Measurements from ENCODE around the gene MYL7. TPM values are rescaled to one million over a fixed set of nuclear protein-coding genes. Genes with fewer than 3 reads are reported as not detected.

Gene MYL7
- total and polyA plus RNA-seq, 2 donors (not counting 1 experiment from before 2014, with no cell fraction given) = not detected

DNA sequence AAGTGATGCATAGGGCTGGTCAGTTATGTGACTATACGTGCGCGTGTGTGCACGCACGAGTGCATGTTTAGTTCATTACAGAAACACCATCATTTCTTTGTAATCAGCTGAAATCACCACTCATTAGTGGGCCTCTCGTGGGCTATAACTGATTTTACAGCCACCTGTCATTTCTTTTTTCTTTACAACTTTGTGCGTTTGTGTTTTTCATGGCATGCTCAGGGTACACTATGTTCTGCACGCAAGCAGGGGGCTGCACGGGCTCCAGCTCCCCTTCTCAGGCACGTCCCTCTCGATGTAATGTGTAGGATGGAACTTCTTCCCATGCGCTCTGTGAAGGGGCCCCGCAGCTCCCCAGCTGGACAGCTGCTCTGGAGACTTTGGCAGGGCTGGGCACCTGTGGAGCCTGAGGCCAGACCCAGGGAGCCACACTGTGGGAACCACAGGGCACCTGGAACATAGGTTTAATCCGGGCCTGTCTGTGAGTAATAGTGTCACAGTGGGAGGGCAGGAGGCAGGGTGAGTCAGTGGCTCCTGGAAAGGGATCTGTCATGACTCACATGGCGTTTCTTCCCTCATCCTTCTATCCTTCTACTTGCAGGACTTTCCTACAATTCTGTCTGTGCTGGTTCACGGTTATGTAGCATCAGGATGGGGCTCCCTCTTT, 43.2 kb upstream of the MYL7 start:
- Histone ChIP-seq H3K4me1 (ENCODE audit: control insufficient read depth, extremely low read depth, insufficient read depth, low read length) (peaks cover 4% of the 10 kb centered on the region), H3K27ac (ENCODE audit: insufficient read depth, low read length) (no peak overlapping the region), H3K4me3 (replicated peaks in 1 of 4; ENCODE audit: control extremely low read depth in 1 of 4, insufficient read depth in 1 of 4, low read depth in 3 of 4, low read length in 4 of 4) (no peak overlapping the region), H3K79me2 (ENCODE audit: control insufficient read depth, insufficient read depth, low read length) (no peaks in the 10 kb centered on the region), H2AFZ (ENCODE audit: low read length) (no peak overlapping the region), H3K36me3 (ENCODE audit: control insufficient read depth, insufficient read depth, low read length) (no peaks in the 10 kb centered on the region), H3K4me2 (ENCODE audit: extremely low read depth, insufficient read depth, low read length) (no peak overlapping the region), H3K9ac (ENCODE audit: insufficient read depth, low read length) (no peak overlapping the region), H4K20me1 (ENCODE audit: control insufficient read depth, extremely low read depth, insufficient read depth, low read length) (no peaks in the 10 kb centered on the region), H3K9me3 (ENCODE audit: control insufficient read depth, insufficient read depth, low read depth, low read length) (no peaks in the 10 kb centered on the region), H3K27me3 (ENCODE audit: control insufficient read depth, insufficient read depth, low read length) (peaks cover 13% of the 10 kb centered on the region)
- TF ChIP-seq EZH2 (IDR thresholded peaks at IDR 0.05; ENCODE audit: low read length, missing control alignments) = no peak
- no peak for TF ChIP-seq CTCF (conservative IDR thresholded peaks at IDR 0.05 in 1 of 2, IDR thresholded peaks at IDR 0.05 in 1 of 2; ENCODE audit: low read depth in 1 of 2, low read length in 2 of 2)
- peak; percentile 57 to 89 for DNase-seq (ENCODE audit: low read depth in 2 of 2)

GRCh38 chr7:44183386-44183785, 42.3 kb upstream of the MYL7 start:
- no peak overlapping the region for H3K9ac ChIP-seq (ENCODE audit: insufficient read depth, low read length)
- peaks cover 16% of the 10 kb centered on the region for H3K27me3 ChIP-seq (ENCODE audit: control insufficient read depth, insufficient read depth, low read length)
- H3K79me2 ChIP-seq (ENCODE audit: control insufficient read depth, insufficient read depth, low read length) = no peaks in the 10 kb centered on the region
- H3K27ac ChIP-seq (ENCODE audit: insufficient read depth, low read length) = no peak overlapping the region
- H3K9me3 ChIP-seq (ENCODE audit: control insufficient read depth, insufficient read depth, low read depth, low read length) = no peaks in the 10 kb centered on the region
- no peaks in the 10 kb centered on the region for H4K20me1 ChIP-seq (ENCODE audit: control insufficient read depth, extremely low read depth, insufficient read depth, low read length)
- H3K4me3 ChIP-seq (replicated peaks in 1 of 4; ENCODE audit: control extremely low read depth in 1 of 4, insufficient read depth in 1 of 4, low read depth in 3 of 4, low read length in 4 of 4) = no peak overlapping the region
- H3K4me1 ChIP-seq (ENCODE audit: control insufficient read depth, extremely low read depth, insufficient read depth, low read length) = peaks cover 4% of the 10 kb centered on the region
- no peak overlapping the region for H2AFZ ChIP-seq (ENCODE audit: low read length)
- H3K4me2 ChIP-seq (ENCODE audit: extremely low read depth, insufficient read depth, low read length) = no peak overlapping the region
- H3K36me3 ChIP-seq (ENCODE audit: control insufficient read depth, insufficient read depth, low read length) = no peaks in the 10 kb centered on the region
- DNase-seq (ENCODE audit: low read depth in 2 of 2) = no peak
- TF ChIP-seq EZH2 (IDR thresholded peaks at IDR 0.05; ENCODE audit: low read length, missing control alignments) (no peak), CTCF (conservative IDR thresholded peaks at IDR 0.05 in 1 of 2, IDR thresholded peaks at IDR 0.05 in 1 of 2; ENCODE audit: low read depth in 1 of 2, low read length in 2 of 2) (no peak)

- H3K27me3 ChIP-seq (ENCODE audit: control insufficient read depth, insufficient read depth, low read length) = peaks cover 16% of the 10 kb centered on the region
- no peak overlapping the region for H3K27ac ChIP-seq (ENCODE audit: insufficient read depth, low read length)
- H3K4me2 ChIP-seq (ENCODE audit: extremely low read depth, insufficient read depth, low read length) = no peak overlapping the region
- H2AFZ ChIP-seq (ENCODE audit: low read length) = no peak overlapping the region
- H3K79me2 ChIP-seq (ENCODE audit: control insufficient read depth, insufficient read depth, low read length) = no peaks in the 10 kb centered on the region
- peaks cover 4% of the 10 kb centered on the region for H3K4me1 ChIP-seq (ENCODE audit: control insufficient read depth, extremely low read depth, insufficient read depth, low read length)
- H3K9ac ChIP-seq (ENCODE audit: insufficient read depth, low read length) = no peak overlapping the region
- H3K36me3 ChIP-seq (ENCODE audit: control insufficient read depth, insufficient read depth, low read length) = no peaks in the 10 kb centered on the region
- H3K4me3 ChIP-seq (replicated peaks in 1 of 4; ENCODE audit: control extremely low read depth in 1 of 4, insufficient read depth in 1 of 4, low read depth in 3 of 4, low read length in 4 of 4) = no peak overlapping the region
- no peaks in the 10 kb centered on the region for H3K9me3 ChIP-seq (ENCODE audit: control insufficient read depth, insufficient read depth, low read depth, low read length)
- no peaks in the 10 kb centered on the region for H4K20me1 ChIP-seq (ENCODE audit: control insufficient read depth, extremely low read depth, insufficient read depth, low read length)
- no peak for DNase-seq (ENCODE audit: low read depth in 2 of 2)
- no peak for TF ChIP-seq EZH2 (IDR thresholded peaks at IDR 0.05; ENCODE audit: low read length, missing control alignments)
- TF ChIP-seq CTCF (conservative IDR thresholded peaks at IDR 0.05 in 1 of 2, IDR thresholded peaks at IDR 0.05 in 1 of 2; ENCODE audit: low read depth in 1 of 2, low read length in 2 of 2) = no peak
Observed at GRCh38 chr7:44182827-44183226, 41.7 kb upstream of the MYL7 start.

All from fibroblast of lung (primary cell).